Osteocyte (in vitro differentiated cells): Measurements from ENCODE around the gene FOXN3. TPM values are rescaled to one million over a fixed set of nuclear protein-coding genes. Genes with fewer than 3 reads are reported as not detected.

Experiments used
- DNase-seq: peaks from one replicate; pipeline ENCODE4 v3.0.0; 2021; ENCODE audit warnings: mixed read lengths; ENCODE audit not compliant: unreplicated experiment; ENCODE audit errors: extremely low spot score
- H3K27ac Mint-ChIP-seq: one replicate; pipeline ENCODE4 v1.8.0; 2021; ENCODE audit warnings: mild to moderate bottlenecking, mixed read lengths; ENCODE audit not compliant: unreplicated experiment
- H3K27me3 Mint-ChIP-seq: one replicate; pipeline ENCODE4 v1.8.0; 2021; ENCODE audit warnings: mixed read lengths; ENCODE audit not compliant: unreplicated experiment
- H3K36me3 Mint-ChIP-seq: one replicate; pipeline ENCODE4 v1.8.0; 2021; ENCODE audit warnings: mixed read lengths; ENCODE audit not compliant: unreplicated experiment
- H3K4me1 Mint-ChIP-seq: one replicate; pipeline ENCODE4 v1.8.0; 2021; ENCODE audit warnings: mixed read lengths; ENCODE audit not compliant: unreplicated experiment
- H3K4me3 Mint-ChIP-seq: one replicate; pipeline ENCODE4 v1.8.0; 2021; ENCODE audit warnings: mild to moderate bottlenecking, moderate library complexity, mixed read lengths; ENCODE audit not compliant: unreplicated experiment
- H3K9me3 Mint-ChIP-seq: one replicate; pipeline ENCODE4 v1.8.0; 2021; ENCODE audit warnings: mixed read lengths; ENCODE audit not compliant: unreplicated experiment
- CTCF ChIP-seq: fragments of 200-600 bp; sonication (generic); IDR thresholded peaks from 2 replicates; pipeline ENCODE4 v1.5.0; 2021; ENCODE audit warnings: antibody characterized with exemption, mild to moderate bottlenecking, moderate library complexity
- total RNA-seq: library from RNA; stranded (reverse); gene quantifications from 2 replicates; pipeline ENCODE4 v1.2.1, GENCODE V29; 2021

The FOXN3 gene
- total RNA-seq, 1 donor from 2014 or later = 120 TPM

GRCh38 chr14:89319687-89320086 lies 97.3 kb downstream of the FOXN3 start:
- DNase-seq = no peak
- Mint-ChIP-seq H3K4me1 (peaks cover 18% of the 10 kb centered on the region), H3K27ac (no peak overlapping the region), H3K9me3 (no peaks in the 10 kb centered on the region), H3K36me3 (peaks cover 15% of the 10 kb centered on the region), H3K27me3 (no peaks in the 10 kb centered on the region), H3K4me3 (no peak overlapping the region)
- no peak for TF ChIP-seq CTCF

- TF ChIP-seq CTCF = no peak
- Mint-ChIP-seq H3K4me1 (peaks cover 18% of the 10 kb centered on the region), H3K27me3 (no peaks in the 10 kb centered on the region), H3K27ac (no peak overlapping the region), H3K36me3 (peaks cover 19% of the 10 kb centered on the region), H3K9me3 (no peaks in the 10 kb centered on the region), H3K4me3 (no peak overlapping the region)
- DNase-seq = no peak
Measured at GRCh38 chr14:89317051-89317691, 99.9 kb downstream of the FOXN3 start.

- H3K4me3 Mint-ChIP-seq = no peak overlapping the region
- no peak for DNase-seq
- H3K27me3 Mint-ChIP-seq = no peaks in the 10 kb centered on the region
- peaks cover 19% of the 10 kb centered on the region for H3K36me3 Mint-ChIP-seq
- peaks cover 10% of the 10 kb centered on the region for H3K4me1 Mint-ChIP-seq
- H3K27ac Mint-ChIP-seq = no peak overlapping the region
- no peaks in the 10 kb centered on the region for H3K9me3 Mint-ChIP-seq
- no peak for TF ChIP-seq CTCF
Measured at GRCh38 chr14:89315493-89316470, 101.3 kb downstream of the FOXN3 start.

GRCh38 chr14:89314274-89314673 lies 102.8 kb downstream of the FOXN3 start:
- Mint-ChIP-seq H3K27me3 (no peaks in the 10 kb centered on the region), H3K4me3 (no peak overlapping the region), H3K36me3 (peaks cover 17% of the 10 kb centered on the region), H3K4me1 (no peaks in the 10 kb centered on the region), H3K27ac (no peak overlapping the region), H3K9me3 (no peaks in the 10 kb centered on the region)
- TF ChIP-seq CTCF = no peak
- no peak for DNase-seq

- no peaks in the 10 kb centered on the region for H3K9me3 Mint-ChIP-seq
- TF ChIP-seq CTCF = no peak
- H3K36me3 Mint-ChIP-seq = peaks cover 17% of the 10 kb centered on the region
Measured at GRCh38 chr14:89312932-89313331, 104.1 kb downstream of the FOXN3 start.

More at GRCh38 chr14:89312932-89313331, 104.1 kb downstream of the FOXN3 start:
- Mint-ChIP-seq H3K27ac (no peak overlapping the region), H3K4me1 (no peaks in the 10 kb centered on the region), H3K27me3 (no peaks in the 10 kb centered on the region), H3K4me3 (no peak overlapping the region)
- DNase-seq = no peak
